LHCN-M2 (cell line): ENCODE data around the gene SCPEP1. TPM values are rescaled to one million over a fixed set of nuclear protein-coding genes. Genes with fewer than 3 reads are reported as not detected.

Experiments
- DNase-seq: peaks from one replicate; pipeline ENCODE4 v3.0.0-alpha.2; 2012; ENCODE audit warnings: low read depth
- total RNA-seq: library from RNA; depleted of rRNA; stranded (reverse); fragments of >200 nt; gene quantifications from 2 replicates; pipeline ENCODE4 v1.2.3, GENCODE V29; 2014

Gene SCPEP1
- total RNA-seq, 1 experiment from 2014 or later = 61.3 TPM

- DNase-seq = peak; percentile 16
Observed at GRCh38 chr17:57001541-57001940, 23.6 kb downstream of the SCPEP1 start.

DNA sequence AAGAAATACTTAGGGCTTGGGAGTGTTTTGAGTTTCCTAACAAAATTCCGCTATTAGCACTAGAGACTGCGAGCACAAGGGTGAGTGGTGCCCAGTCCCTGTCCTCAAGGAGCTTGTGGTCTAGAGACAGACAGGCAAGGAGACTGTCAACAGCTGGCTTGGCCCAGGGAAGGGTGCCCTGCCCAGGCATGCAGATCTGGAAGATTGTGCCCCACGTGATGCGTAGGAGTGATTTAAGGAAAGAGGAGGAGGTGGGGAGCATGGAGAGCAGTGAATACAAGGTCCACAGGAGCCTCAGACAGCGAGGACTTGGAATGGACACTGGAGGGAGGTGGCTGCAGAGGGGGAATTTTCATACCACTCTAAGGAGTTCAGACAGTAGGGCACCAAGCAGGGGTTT is 25.0 kb downstream of the SCPEP1 start:
- DNase-seq = no peak

GRCh38 chr17:57004944-57005579 is 27.1 kb downstream of the SCPEP1 start:
- no peak for DNase-seq

- no peak for DNase-seq
Observed at GRCh38 chr17:57006040-57006439, 28.1 kb downstream of the SCPEP1 start.

- no peak for DNase-seq
Observed at GRCh38 chr17:57008958-57009357, 31.0 kb downstream of the SCPEP1 start.

DNA sequence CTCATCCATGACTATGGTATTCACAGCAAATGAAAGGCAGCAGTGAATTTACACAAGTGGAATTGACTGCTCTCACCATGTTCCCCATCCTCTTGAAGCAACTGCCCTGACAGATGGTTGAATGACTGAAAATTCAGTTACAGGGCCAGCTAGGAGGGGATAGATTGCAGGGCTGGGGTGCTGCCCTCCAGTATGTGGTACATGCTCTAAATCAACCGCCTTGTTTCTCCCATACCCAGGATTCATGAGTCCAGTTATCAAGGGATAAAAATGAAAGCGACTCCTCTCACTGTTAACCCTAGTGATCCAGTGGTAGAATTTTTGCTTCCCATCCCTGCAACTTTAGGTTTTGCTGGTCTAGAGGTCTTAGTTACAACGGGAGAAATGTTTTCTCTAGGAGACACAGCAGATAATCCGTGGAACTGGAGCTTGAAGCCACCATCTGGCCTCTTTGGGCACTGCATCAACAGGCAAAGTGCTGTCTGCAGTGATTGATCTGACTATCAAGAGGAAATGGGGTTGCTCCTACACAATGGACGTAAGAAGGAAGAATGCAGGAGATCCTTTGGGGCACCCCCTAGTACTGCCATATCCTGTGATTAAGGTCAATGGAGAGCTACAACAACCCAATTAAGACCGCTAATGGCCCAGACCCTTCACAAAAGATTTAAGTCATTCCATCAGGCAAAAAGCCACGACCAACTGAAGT is 32.0 kb downstream of the SCPEP1 start:
- peak; percentile 36 for DNase-seq

DNA sequence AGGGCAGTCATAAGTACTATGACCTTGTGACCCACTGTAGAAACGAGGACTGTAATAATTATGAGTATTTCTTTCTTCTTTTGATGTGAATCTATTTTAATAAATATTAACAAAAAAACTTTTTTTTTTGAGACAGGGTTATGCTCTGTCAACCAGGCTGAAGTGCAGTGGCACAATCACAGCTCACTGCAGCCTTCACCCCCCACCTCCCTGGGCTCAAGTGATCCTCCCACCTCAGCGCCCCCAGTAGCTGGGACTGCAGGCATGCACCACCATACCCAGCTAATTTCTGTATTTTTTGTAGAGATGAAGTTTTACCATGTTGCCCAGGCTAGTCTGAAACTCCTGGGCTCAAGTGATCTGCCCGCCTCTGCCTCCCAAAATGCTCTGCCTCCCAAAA is 32.6 kb downstream of the SCPEP1 start:
- no peak for DNase-seq

DNA sequence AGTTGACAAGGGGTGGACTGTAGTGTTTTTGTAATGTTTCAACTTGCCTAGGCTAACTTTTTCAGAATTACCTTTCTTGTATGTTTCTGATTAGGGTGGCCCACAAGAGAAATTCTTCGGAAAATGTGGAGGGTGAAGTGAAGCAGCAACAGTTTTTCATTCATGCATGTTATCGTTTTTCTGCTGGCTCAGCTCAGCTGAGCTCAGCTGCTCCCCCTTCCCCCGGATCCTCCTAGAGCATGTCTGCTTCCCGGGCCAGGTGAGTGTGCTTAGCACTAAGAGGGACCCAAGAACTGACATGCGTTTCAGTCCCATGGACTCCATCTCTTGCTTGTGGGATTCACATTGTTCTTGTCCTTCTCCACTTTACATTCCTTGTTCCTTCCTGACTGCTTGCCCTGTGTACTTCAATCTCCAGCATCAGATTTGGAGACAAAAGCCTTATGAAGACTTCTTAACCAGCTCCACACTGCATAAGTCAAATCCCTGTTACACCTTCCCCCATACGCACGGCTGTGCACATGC is 33.6 kb downstream of the SCPEP1 start:
- DNase-seq = no peak

DNA sequence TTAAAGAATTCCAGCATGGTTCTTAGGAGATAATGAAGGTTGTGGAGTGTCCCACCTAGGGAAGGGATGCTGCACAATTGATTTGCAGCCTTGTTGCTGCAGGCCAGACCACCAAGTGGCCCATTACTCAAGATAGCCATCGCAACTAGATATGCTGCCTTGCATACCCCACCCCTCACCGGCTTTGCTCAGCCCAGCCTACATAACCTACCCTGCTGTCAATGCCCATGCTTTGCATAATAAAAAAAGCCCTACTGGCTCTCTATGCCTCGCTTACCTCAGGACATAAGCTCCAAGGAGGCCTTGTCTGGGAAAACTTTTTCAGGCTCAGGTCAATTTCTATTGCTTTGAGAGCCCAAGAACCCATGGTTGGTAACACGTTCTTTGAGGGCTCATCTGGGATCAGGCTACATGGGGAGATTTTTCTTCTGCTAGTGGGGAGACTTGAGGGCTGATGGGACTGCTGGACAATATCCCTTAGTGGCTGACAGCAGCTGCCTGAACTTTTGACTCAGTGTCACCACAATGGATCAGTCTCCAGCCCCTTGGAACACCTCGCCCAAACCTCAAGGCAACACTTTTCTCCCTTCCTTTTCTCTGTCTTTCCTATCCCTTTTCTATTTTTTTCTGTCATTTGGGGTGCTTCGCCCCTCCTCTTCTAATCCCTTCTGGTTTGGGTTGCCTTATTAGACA is 38.3 kb downstream of the SCPEP1 start:
- peak; percentile 61 for DNase-seq

DNA sequence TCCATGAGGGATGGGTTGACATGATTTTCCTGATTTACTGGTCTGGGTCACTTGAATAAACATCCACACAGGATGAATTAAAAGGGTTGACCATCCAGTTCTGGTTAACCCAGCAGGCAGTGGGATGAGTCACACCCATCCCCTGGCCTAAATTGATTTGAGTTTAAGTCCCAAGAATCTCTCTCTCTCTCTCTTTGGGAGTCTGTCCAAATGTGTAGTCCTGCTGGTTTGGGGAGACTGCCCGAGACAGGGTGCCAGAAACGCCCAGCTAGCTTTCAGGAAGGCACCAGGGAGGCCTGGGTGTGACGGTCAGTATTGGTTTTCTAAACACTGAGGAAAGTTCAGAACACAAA is 38.8 kb downstream of the SCPEP1 start:
- DNase-seq = peak; percentile 76

DNA sequence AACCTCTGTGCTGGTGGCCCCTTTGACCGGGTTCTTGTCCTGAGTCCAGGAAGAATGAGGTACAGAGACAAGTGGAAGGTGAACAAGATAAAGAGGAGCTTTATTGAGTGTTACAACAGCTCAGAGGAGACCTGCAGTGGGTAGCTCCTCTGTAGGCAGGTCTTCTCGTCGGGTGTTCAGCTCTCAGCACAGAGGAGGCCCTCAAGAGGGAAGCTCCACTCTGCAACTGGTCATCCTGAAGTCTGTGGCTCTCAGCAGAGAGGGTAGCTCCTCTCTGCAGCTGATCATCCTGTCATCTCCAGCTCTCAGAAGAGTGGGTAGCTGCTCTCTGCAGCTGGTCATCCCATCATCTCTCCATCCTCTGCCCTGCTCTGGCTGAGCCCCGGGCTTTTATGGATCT is 39.7 kb downstream of the SCPEP1 start:
- DNase-seq = no peak

- no peak for DNase-seq
Observed at GRCh38 chr17:57020208-57020607, 42.3 kb downstream of the SCPEP1 start.

GRCh38 chr17:57021226-57021940 is 43.5 kb downstream of the SCPEP1 start:
- DNase-seq = no peak

DNA sequence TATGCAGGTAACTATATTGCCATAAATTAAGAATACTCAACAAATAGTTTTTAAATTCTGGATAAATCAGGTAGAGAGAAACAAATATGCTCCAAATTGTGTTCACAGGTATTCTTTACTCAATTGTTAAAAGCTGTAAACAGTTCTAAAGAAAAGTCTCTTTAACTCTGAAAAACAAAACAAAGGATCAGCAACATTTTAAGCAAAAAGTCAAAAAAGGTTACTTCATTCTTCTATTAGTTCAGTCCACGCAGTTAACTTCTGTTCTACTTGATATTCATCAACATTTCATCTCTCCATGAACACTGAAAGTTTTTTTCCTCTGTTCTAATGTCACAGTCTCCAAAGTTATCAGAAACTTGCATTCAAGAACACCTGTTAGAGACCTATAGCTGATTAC is 47.9 kb downstream of the SCPEP1 start:
- DNase-seq = no peak

DNA sequence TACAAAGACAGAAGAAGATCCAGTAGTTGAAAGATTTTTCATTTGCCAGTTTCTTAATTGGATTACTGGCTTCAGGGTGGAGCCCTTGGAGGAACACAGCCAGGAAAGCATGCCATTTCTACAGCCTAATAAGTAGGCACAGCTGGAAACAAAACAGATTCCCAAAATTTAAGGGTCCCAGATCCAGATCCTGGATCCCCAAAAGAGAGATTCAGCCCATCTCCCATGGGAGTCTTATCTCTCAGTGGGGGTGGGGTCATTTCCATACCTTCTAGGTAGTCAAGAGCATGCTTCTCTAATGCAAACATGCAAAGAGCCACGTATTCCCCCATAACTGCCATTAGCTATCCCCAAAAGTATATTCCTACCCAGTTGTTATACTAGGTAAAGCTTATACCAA is 49.9 kb downstream of the SCPEP1 start:
- DNase-seq = no peak

GRCh38 chr17:57032343-57032742 is 54.4 kb downstream of the SCPEP1 start:
- no peak for DNase-seq

DNA sequence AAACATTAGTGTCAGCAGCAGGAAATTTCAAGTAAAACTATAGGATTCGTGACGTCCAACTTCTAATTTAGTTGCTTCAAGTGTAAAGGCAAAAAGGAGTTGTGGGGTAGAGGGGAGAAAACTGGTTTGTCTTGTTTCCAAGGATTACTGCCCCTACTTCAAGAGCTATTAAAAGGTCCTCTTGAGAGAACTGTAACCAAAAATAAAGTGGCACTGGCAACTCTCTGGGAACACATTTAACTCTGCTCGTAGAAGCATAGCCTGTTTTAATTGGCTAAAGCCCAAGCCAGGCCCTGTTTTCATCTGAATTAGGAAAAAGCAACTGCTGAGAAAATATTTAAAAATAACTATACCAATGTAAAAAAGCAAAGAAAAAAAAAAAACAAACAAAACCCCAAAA is 55.4 kb downstream of the SCPEP1 start:
- peak; percentile 31 for DNase-seq

- no peak for DNase-seq
Observed at GRCh38 chr17:57034807-57035754, 57.1 kb downstream of the SCPEP1 start.

DNA sequence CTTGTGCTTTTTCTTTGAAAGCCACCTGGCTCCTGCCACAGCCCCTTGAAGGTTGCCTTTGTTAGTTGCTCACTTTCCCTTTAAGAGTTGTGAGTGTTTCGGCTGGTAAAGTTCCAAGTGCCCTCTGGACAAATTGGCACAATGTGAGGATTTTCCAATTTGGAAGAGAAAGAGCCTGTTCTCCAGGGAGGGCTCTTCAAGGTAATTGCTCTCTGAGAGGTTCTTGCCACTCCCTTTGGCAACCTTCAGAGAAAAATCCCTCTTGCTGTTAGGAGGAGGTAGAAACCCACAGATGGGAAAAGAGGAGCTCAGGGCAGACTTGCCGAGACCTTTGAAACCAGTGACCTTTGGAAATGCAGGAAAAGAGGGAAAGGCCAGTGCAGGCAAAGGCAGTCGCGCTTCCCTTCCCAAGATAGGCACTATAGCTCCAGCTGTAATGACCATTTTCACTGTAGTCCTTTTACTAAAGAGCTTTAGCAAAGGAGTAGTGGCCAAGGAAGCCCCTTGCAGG is 58.1 kb downstream of the SCPEP1 start:
- DNase-seq = no peak

DNA sequence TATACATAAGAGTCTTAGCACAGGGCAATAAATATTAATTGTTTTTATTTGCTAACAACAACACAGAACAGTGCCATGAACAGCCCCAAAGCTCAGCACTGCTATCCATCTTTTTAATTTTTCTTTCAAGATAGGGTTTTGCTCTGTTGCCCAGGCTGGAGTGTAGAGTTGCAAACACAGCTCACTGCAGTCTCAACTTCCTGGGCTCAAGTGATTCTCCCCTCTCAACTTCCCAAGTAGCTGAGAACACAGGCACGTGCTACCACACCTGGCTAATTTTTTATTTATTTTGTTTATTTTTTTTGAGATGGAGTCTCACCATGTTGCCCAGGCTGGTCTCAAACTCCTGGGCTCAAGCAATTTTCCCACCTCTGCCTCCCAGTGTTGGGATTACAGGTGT is 59.5 kb downstream of the SCPEP1 start:
- no peak for DNase-seq

- no peak for DNase-seq
Observed at GRCh38 chr17:57038486-57038885, 60.6 kb downstream of the SCPEP1 start.
